Central memory CD4-positive, alpha-beta T cell (primary cell): ENCODE results near the gene SLC7A1.

Experiments used
- DNase-seq: peaks from one replicate; pipeline ENCODE4 v3.0.0; 2022

Gene SLC7A1

DNA sequence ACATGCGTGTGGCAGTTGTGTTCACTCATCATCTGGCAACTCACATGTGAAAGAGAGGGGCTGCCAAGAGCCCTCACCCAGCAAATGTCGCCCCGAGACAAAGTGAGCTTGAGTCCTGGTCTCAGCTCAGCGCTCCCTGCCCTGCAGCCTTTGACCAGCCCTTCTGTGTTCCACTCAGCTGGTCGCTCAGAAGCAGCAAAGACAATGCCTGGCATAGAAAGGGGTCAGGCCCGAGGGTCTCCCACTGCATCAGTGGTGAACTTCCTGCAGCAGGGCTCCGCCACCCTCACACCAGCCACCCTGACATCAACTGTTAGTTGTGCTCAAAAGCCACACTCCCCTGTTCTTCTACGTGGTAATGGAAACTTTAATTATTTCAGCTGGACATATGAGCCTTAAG lies 68.0 kb downstream of the SLC7A1 start:
- no peak for DNase-seq

DNA sequence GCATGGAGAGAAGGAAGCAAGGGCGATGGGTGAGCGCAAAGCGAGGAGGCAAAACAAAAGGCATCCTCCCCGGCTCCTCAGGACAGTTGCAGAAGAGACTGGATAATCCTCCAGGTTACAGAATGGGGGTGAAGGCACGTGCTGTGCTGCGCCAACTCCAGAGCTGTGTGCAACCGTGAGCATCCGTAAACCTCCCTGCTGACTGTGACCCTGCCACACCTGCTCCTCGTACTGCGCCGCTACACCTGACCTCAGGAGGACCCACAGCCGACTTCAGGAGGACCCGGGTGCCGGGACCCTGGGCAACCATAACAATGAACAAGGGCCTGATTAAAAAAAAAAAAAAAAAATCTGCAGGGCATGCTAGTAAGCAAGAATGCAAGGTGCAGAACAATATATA lies 68.7 kb downstream of the SLC7A1 start:
- DNase-seq = no peak

DNA sequence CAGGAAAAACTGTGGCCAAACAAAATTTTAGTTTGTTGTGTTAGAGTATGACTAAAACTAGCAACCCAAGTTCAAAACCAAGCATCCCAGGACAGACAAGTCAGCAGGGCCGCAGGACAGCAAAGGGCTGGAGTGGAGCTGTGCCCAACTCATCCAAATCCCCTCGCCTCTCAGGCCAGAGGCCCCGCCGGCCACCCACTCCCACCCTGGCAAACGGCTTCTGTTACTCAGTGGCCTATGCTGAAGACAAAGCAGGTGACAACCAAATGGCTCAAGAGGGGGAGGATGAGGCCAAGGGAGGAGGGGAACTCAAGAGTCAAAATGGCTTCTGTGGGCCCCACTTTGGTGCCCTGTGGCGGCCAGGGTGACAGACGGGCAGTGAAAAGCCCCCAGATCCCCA lies 69.7 kb downstream of the SLC7A1 start:
- DNase-seq = no peak

DNA sequence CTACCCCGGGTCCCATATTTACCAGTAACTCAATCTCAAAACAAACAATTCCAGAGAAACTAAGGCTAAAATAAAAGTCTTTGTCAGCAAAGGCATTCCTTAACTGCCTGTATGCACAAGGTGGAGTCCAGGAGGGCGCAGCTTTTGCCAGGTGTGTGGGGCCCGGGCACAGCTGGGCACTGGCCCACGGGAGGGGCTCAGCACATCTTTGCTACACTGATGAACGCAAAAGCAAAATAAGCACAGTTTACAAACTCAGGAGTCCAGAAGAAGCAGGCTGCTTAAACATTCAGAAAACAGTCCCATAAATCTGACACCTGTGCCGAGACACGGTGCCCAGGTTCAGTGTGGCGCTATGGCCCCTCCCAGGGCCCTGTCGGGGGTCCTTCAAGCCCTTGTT lies 70.8 kb downstream of the SLC7A1 start:
- no peak for DNase-seq

DNA sequence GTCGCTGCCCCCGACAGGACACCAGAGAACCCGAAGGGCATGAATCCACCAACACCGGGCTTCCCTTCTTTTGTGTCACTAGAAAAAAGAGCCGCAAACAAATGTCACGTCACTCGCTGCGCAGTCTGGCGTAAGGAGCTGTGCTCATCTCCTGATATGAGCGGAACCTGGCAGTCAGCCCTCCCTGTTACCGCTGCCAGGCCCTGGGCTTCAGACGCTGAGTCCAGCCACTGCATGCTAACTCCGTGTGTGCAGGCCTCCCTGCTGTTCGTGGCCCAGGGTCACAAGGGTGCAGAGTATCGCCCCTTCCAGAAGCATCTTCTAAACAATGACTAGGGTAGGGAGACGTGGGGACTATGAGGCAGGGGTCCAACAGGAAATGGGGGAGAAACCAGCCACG lies 71.3 kb downstream of the SLC7A1 start:
- no peak for DNase-seq

DNA sequence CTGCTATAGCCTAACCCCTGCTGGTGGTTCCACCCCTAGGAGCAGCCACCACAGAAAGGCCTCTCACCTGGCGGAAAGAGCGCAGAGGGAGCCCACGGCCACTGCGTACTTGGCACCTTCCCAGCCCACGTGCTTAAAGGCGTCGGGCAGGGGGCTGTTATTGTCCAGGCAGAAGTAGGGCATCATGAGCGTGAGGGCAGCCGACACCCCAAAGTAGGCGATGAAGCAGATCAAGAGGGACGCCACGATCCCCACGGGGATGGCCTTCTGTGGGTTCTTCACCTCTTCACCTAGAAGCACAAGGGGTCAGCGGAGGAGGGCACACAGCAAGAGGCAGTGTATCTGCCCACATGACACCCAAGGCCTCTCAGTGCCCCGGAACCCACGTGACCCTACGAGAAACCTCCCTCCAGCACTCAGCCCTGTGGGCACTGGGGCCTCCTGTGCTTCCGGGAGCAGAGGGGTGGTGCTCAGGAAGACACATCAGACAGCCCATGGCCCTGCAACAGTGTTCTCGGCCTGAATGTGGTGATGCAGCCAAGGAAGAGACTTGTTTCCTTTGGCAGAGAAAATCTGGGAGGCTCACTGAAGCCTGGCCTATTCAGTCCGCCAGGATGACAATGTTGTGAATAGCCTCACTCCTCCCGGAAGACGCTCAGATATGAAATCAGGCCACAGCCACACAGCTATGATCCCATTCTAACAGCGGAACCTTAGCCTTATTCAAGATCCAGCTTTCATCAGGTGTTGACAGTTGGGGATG lies 72.1 kb downstream of the SLC7A1 start:
- no peak for DNase-seq

DNA sequence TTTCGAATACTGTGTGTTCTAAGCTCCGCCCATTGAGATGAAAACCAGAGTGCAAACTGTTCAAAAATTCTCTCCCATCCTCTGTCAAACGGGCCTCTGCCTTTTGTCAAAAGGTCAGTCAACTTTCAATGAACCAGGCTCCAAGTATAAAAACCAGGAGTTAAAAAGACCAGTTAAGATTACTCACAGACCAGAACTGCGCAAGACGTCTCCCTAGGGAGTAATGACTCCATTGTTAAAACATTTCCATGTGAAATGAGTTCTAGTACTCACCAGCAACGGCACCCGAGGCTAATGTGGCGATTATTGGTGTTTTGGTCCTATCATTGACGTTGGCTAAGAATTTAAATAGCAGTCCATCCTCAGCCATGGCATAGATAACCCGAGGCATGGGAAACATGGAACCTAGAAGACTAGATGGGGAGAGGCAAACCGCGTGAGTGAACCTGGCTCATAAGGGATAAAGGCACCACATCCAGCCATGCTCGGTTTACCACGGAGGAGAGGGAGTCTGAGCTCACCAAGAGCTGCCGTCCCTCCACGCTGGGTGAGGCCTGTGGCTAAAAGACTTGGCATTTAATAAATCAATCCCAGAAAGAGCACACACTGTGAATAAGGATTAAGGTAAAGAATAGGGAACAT lies 73.3 kb downstream of the SLC7A1 start:
- no peak for DNase-seq

DNA sequence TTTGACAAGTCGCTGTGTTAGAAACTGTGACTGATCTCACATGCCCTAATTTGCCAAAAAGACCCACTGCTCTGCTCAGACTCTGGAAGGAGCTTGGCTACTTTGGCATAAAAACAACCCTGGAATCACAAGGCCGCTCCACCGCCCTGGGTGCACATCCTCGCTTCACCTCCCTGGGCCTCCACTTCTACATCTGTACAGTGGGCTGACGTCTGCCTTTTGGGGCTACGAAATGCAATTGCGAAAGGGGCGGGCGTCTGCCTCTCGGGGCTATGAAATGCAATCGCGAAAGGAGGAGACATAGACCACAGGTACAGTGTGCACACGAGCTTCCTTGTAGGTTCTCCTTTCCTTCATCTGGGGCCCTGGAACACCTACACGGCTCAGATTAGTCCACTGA lies 74.2 kb downstream of the SLC7A1 start:
- DNase-seq = no peak

DNA sequence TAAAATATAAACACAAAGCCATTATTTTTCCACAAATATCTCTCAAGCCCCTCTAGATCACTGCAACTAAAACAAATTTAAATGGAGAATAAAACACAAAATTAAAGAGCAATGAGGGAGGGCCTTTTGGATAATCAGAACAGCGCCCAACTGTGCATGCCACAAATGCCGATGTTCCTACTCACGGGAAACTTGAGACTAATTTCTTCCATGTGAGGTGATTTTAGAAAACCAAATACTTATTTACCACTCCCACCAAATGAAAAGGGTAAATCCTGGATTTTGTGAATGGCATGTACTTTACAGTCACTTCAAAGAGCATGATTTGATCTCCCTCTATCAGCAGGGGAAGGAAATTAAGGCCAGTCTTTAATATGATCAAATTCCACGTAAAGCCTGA lies 74.8 kb downstream of the SLC7A1 start:
- DNase-seq = no peak

DNA sequence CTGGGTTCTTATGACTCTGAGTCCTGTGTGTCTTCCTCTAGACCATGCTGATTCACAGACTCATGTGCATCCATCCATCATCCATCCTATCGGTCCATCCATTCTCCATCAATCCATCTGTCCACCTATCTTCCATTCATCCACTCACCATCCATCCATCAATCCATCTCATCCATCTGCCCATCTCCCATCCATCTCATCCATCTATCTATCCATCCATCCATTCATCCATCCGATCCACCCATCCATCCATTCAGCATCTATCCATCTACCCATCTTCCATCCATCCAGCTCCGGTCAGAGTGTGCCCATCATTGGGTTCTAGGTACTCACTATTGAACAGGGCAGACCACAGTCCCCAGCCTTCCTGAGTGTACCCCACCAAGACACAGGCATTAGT lies 75.6 kb downstream of the SLC7A1 start:
- DNase-seq = no peak

DNA sequence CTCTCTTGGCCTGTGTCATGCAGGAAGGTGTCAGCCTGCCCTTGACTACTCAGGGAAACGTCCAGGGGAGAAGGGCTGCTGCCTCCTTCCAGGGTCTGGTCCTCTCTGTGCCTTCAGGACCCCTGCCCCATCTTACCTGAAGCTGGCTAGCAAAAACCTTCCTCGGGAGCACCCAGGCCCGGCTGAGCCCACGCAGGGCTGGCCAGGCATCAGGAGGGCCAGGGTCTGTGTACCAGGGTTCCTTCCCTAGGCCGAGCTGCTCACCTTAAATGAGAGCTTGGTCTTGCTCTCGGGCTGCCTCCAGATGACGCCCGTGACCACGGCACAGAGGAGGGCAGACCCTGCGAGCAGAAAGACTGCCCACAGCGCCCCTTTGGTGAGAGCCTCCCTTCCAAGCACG lies 78.6 kb downstream of the SLC7A1 start:
- no peak for DNase-seq

DNA sequence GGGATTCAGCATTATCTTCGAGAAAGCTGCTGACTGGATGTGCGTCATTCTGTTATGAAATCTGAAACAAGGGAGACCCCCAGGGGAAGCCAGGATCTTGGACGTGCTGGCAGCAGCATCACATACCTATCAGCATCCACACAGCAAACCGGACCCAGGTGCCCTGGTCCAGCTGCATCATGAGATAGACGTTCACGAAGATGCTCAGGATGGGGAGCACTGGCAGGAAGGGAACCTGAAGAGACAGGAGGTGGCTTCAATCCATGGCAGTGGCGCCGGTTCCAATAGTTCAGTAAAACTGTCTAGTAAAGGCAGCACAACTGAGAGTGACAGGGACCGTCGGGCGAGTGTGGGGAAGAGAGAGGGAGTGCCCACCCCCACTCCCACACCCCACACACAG lies 79.5 kb downstream of the SLC7A1 start:
- DNase-seq = no peak

DNA sequence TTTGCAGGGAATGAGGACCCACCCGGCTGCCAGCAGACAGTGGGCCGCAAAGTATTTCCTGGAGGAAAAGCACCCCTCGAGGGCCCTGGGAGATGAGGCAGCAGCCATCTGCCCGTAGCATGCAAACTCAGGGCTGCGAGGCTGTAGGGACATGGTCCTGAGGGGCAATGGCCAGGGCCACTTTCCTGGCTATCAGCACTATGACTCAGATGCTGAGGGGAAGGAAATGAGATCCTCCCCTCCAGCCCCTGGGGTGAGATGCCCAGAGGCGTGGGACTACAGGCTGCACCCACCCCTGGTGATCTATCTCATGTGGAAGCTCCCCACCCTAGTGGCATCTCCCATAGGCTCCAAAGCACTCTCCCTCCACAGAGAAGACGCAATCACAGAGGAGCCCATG lies 80.1 kb downstream of the SLC7A1 start:
- DNase-seq = no peak

DNA sequence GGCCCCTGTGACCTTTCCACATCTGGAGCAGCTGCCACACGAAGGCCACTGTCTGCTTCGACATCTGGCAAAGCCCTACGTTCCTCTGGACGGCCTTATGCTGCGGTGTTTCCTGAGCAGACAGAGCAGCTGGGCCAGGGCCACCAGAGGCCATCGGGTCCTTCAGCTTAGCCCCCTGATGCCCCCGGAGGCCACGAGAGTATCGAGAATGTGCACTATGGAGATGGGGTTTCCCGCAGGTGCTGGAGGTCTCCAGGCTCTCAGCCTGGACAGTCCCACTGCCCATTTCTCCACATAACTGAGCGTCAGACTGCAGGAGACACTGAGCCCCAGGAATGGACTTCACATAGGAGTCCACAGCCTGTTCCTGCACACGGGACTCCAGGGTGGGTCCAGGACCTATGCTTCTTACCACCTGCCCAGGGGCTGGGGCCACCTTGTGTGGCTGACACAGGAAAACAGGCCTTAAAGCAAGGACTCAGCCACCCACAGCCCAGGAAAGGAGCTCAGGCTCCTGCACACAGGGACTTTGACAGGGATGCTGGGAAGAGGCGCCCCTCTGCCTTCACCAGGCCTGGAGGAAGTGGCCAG lies 80.7 kb downstream of the SLC7A1 start:
- DNase-seq = no peak

DNA sequence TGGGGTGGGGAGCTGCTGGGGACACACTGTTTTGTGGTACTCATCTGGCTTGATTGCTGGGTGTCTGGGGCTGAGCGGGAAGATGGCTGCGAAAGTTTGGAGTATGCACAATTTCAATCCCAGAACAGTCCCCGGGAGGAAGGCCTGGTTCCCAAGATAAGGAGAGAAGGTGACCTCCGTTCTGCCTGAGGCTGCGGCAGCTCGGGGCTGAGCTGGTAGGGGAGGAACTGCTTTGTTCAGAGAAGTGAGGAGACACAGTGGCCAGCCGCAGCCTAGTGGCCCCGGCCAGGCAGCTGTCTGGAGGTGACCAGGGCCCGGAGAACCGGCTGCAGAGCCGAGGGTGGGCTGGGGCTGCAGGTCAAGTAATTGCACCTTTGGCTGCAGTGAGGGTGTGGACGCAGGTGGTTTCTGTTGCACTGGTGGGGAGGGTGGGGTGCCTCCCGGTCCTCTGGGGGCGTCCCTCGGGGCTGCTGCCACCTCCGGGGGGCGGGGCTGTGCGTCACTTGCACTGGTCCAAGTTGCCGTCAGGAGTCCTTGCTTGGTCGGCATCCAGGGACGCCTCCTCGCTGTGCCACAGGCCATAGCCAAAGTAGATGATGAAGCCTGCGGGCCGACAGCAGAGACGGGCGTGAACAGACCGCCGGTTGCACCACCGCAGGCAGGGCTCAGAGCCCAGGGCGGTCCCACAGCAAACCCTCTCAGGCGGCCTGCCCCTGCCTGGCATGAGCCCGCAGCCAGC lies 81.3 kb downstream of the SLC7A1 start:
- no peak for DNase-seq

DNA sequence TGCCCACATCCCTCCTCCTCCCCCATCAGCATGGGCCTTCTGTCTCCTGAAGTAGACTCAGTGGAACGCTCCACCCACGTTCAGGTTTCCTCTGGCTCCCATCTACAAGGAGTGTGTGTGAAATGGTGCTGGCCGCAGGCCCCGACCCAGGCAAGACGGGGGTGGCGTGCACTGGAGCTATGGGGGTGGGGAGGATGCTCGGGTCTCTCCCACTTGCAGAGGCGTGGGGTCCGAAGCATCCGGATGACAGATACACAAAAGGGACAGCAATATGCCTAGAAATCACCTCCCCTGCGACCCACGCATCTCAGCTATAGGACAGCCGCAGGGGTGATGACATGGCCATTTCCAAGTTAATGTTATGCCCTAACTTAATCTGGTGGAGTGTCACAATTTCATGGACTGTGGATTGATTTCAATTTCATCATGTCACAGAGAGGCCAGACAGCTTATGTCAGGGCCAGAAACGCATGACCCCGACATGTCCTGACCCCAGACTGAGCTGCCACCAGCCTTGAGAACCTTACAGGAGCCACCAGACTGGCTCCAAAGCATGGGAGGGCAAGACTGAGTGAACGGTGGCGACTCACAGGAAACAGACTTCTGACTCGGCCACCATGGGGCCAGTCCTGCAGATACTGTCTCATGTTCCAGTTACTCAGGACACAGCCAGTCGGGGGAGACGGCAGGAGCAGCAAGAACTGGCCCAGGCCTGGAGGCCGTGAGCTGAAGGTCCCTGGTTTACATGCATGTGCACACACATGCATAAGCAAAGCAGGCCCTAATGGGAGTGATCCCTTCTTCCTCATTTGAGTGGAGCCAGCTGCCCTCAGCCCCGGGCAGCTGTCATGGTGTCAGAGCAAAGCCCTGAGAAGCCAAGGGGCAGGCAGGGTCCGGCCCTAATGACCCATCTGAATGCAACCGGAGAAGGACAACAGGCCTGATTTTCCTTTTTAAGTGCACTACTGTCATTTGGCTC lies 82.2 kb downstream of the SLC7A1 start:
- no peak for DNase-seq

DNA sequence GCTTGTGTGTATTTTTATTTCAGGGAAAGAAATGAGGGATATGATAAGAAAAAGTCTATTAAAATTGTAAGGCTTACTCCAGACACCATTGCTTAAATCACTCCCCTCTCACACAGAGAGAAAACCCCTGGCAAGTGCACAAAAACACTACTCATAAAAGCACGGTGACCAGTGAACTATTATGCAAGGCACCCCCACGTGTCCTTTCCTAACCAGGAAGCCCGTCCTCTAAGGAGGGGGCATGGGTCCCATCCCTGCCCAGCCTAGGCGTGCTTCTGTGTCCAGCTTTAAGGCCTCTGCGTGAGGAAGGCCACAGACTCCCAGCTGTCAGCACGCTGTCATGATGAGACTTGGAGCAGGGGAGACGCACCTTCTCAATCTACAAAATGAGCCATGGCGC lies 83.5 kb downstream of the SLC7A1 start:
- no peak for DNase-seq

DNA sequence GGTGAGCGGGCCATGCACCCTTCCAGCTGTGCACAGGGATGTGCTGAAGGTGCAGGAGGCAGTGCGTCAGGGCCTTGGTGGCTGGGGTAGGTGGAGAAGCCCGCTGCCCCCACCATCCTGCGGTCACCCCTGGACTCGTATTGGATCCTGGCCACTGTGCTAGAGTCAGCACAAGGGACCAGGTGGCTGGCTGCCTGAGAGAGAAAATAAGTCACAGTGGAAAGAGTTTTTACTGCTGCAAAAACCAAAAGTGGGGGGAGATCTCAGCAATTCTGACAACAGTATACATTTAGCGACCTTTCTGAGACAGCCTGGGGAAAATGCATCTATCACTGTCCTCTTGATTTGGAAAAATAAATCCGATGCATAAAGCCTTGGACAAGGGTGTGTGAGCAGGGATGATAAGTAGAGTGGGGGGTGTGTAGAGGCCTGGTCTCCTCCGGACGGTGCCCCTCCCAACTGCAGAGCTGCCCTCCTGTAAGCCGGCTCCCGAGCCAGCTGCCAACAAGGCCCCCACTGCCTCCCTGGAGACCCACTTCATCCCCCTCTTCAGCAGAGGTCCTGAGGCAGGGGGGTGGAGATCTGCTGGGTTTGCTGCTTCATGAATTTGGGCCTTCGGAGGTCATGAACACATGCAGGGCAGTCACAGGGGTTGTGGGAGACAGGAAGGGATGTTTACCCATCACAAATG lies 84.2 kb downstream of the SLC7A1 start:
- no peak for DNase-seq

DNA sequence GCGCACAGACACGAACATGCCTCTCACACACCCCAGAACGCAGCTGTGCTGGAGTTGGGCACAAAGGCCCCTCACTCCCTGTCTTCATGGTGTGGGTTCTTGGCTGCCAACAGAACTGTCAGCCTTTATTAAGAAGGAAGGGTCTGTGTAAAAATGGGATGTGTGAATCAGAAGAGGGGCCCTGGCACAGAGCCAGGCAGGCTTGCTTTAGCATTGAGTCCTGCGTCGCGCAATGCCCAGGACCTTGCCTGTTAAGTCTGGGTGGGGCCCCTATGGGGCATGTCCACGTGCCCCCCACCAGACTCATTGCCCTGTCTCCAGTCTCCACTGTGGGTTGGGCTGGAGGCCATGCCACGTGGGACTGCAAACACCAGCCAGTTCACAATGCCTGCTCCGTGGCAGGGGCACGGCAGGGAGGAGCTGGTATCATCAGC lies 84.8 kb downstream of the SLC7A1 start:
- no peak for DNase-seq

DNA sequence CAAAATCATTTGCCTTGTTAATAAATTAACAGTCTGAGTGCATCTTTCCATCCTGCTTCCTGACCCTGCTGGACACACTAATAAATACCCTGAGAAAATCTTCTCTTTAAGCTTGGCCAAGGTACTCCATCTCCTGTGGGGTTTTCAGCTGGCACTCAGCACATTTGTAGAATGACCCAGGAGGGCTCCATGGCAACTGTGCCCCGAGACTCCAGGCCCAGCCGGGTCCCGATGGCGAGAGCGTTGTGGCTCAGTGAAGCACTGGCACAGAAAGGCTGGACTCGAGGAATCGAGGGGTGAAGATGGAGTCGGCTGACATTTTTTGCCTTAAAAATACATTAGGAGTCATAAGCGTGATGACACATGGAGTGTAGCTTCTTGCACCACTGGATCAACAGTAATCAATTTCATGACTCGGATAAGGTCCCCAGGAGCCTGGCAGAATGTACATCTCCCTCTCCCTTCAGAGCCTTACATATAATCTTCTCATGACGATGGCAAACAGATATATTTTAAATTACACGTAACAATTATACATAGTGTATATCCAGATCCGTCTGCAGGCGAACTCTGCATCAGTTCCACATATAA lies 85.4 kb downstream of the SLC7A1 start:
- DNase-seq = no peak

DNA sequence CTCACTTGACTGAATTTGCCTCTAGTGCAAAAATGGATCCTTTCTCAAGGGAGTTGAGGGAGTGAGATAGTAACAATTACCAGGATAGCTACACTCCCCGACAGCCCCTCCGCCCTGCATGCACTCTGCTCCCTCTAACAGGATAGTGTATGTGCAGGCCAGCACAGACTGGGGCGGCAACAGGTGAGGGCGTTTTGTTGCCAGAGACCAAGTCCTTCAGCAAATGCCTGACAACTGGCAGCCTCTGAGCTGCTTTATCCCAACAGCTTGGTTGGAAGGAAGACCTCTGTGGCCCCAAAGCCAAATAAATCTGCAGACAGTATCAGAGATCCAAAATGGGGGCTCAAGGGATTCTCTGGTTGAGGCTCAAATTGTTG lies 86.6 kb downstream of the SLC7A1 start:
- DNase-seq = no peak
